ENCODE data around the gene SLC22A23. TPM values are rescaled to one million over a fixed set of nuclear protein-coding genes. Genes with fewer than 3 reads are reported as not detected.

SLC22A23 gene
- total RNA-seq, 4 donors from 2014 or later = 26.6 to 42.6 (median 37.6) TPM

GRCh38 chr6:3446184-3446583 lies 10.7 kb downstream of the SLC22A23 start:
- Histone ChIP-seq H3K4me1 (peaks cover 0 to 37% (median 0%) of the 10 kb centered on the region in 3 donors), H3K36me3 (no peaks in the 10 kb centered on the region)
- WGBS, 2 donors = 82 to 100% methylated on average over 3 of the region's 4 CpGs

GRCh38 chr6:3444276-3445088 lies 12.4 kb downstream of the SLC22A23 start:
- intact Hi-C loops (cut with DNase I) = loop anchor here (10.0 kb wide), 2 partner anchors 160 to 280 kb away; no protein-coding TSS in a partner anchor

More at GRCh38 chr6:3446184-3446583, 10.7 kb downstream of the SLC22A23 start:
- no peak for DNase-seq
- Histone ChIP-seq H3K27ac (no peak overlapping the region), H3K4me3 (no peak overlapping the region), H3K27me3 (no peaks in the 10 kb centered on the region), H3K9me3 (no peaks in the 10 kb centered on the region)
- no peak for TF ChIP-seq POLR2A (IDR thresholded peaks at IDR 0.05)
- no peak for TF ChIP-seq CTCF (IDR thresholded peaks at IDR 0.05)
- intact Hi-C loops (cut with DNase I) = loop anchor here (10.0 kb wide), 2 partner anchors 161 to 279 kb away; no protein-coding TSS in a partner anchor

GRCh38 chr6:3443221-3443515 lies 13.7 kb downstream of the SLC22A23 start:
- DNase-seq = no peak
- no peaks in the 10 kb centered on the region for H3K36me3 ChIP-seq
- no peak overlapping the region for H3K27ac ChIP-seq
- H3K27me3 ChIP-seq = no peaks in the 10 kb centered on the region
- WGBS, 2 donors = 46 to 48% methylated on average over 3 of the region's 3 CpGs
- intact Hi-C loops (cut with DNase I) = loop anchor here (10.0 kb wide), 2 partner anchors 158 to 282 kb away; no protein-coding TSS in a partner anchor
- TF ChIP-seq POLR2A (IDR thresholded peaks at IDR 0.05) (no peak), CTCF (IDR thresholded peaks at IDR 0.05) (no peak)
- peaks cover 9 to 44% (median 11%) of the 10 kb centered on the region in 3 donors for H3K4me1 ChIP-seq
- no peak overlapping the region for H3K4me3 ChIP-seq
- H3K9me3 ChIP-seq = no peaks in the 10 kb centered on the region

More at GRCh38 chr6:3444276-3445088, 12.4 kb downstream of the SLC22A23 start:
- Histone ChIP-seq H3K36me3 (no peaks in the 10 kb centered on the region), H3K9me3 (no peaks in the 10 kb centered on the region), H3K4me1 (peaks cover 0 to 31% (median 0%) of the 10 kb centered on the region in 3 donors), H3K4me3 (no peak overlapping the region), H3K27me3 (no peaks in the 10 kb centered on the region), H3K27ac (no peak overlapping the region)
- WGBS, 2 donors = 73 to 78% methylated on average over 6 to 15 of the region's 18 CpGs
- TF ChIP-seq CTCF (IDR thresholded peaks at IDR 0.05) = no peak
- TF ChIP-seq POLR2A (IDR thresholded peaks at IDR 0.05) = no peak
- DNase-seq = no peak

GRCh38 chr6:3442431-3443220 lies 14.2 kb downstream of the SLC22A23 start:
- H3K4me1 ChIP-seq = peaks cover 11 to 50% (median 15%) of the 10 kb centered on the region in 3 donors
- 78 to 79% methylated on average over 8 of the region's 8 CpGs for WGBS, 2 donors
- no peaks in the 10 kb centered on the region for H3K9me3 ChIP-seq
- H3K27ac ChIP-seq = no peak overlapping the region
- H3K36me3 ChIP-seq = no peaks in the 10 kb centered on the region
- intact Hi-C loops (cut with DNase I) = loop anchor here (10.0 kb wide), 2 partner anchors 158 to 282 kb away; no protein-coding TSS in a partner anchor
- H3K27me3 ChIP-seq = no peaks in the 10 kb centered on the region
- TF ChIP-seq POLR2A (IDR thresholded peaks at IDR 0.05) (no peak), CTCF (IDR thresholded peaks at IDR 0.05) (no peak)
- H3K4me3 ChIP-seq = no peak overlapping the region
- no peak for DNase-seq
